ENCODE data around the gene A2ML1.

DNA sequence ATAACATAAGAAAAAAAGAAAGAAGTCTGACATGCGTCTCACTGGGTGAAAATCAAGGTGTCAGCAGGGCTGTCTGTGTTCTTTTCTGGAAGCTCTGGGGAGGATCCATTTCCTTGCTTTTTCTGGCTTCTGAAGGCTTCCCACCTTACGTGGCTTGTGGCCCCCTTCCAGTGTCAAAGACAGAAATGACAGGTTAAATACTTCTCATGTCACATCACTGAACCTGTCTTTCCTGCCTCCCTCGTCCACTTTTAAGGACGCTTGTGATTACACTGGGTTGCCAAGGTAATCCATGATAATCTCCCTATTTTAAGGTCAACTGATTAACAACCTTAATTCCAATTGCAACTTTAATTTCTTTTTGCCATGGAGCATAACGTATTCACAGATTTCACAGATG, 87.3 kb downstream of the A2ML1 start:
- TF ChIP-seq, protein P1, sequence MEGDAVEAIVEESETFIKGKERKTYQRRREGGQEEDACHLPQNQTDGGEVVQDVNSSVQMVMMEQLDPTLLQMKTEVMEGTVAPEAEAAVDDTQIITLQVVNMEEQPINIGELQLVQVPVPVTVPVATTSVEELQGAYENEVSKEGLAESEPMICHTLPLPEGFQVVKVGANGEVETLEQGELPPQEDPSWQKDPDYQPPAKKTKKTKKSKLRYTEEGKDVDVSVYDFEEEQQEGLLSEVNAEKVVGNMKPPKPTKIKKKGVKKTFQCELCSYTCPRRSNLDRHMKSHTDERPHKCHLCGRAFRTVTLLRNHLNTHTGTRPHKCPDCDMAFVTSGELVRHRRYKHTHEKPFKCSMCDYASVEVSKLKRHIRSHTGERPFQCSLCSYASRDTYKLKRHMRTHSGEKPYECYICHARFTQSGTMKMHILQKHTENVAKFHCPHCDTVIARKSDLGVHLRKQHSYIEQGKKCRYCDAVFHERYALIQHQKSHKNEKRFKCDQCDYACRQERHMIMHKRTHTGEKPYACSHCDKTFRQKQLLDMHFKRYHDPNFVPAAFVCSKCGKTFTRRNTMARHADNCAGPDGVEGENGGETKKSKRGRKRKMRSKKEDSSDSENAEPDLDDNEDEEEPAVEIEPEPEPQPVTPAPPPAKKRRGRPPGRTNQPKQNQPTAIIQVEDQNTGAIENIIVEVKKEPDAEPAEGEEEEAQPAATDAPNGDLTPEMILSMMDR (IDR thresholded peaks at IDR 0.05), result no peak
- no peak for TF ChIP-seq EZH2phosphoT487 (IDR thresholded peaks at IDR 0.05)

Measured in neural progenitor cell (in vitro differentiated cells).